HEK293 (cell line): ENCODE measurements around the gene SARM1.
A peak's percentile ranks its signal among the peaks of the same experiment; 100 is the strongest.

Experiments used
- CTCF ChIA-PET: fragments of 350-600 bp; formaldehyde crosslinking; extraction: SDS; loops from one replicate; lab custom pipeline; 2021; ENCODE audit warnings: antibody characterized with exemption; lab: Yijun Ruan, JAX
- POLR2A ChIA-PET: fragments of 300-600 bp; formaldehyde crosslinking; extraction: SDS; loops from one replicate; lab custom pipeline; 2020; ENCODE audit warnings: antibody characterized with exemption, inconsistent platforms; lab: Yijun Ruan, JAX
- H3K27ac ChIP-seq: fragments of 200-500 bp; sonication (Bioruptor generic); 2 replicates; pipeline ENCODE4 v1.5.1; 2014; ENCODE audit warnings: low read depth, low read length, control low read depth, inconsistent platforms; ENCODE audit errors: extremely low read depth
- H3K36me3 ChIP-seq, 2 experiments: fragments of 200-500 bp in 1 of 2; sonication (Bioruptor generic) in 1 of 2; 1 replicate in 1 of 2; 2 replicates in 1 of 2; pipeline ENCODE4 v1.5.1; 2014 to 2017; ENCODE audit warnings: inconsistent platforms in 2 of 2, low read length in 2 of 2; ENCODE audit not compliant: control insufficient read depth in 2 of 2, insufficient read depth in 1 of 2
- H3K4me1 ChIP-seq: fragments of 200-500 bp; sonication (Bioruptor generic); 2 replicates; pipeline ENCODE4 v1.5.1; 2014; ENCODE audit warnings: mild to moderate bottlenecking, low read length, inconsistent platforms; ENCODE audit not compliant: control insufficient read depth, insufficient read depth
- H3K4me3 ChIP-seq: 2 replicates; pipeline ENCODE4 v1.5.1; 2011; ENCODE audit warnings: low read depth, mild to moderate bottlenecking, control low read depth, low read length, moderate library complexity
- H3K9me3 ChIP-seq: fragments of 200-500 bp; sonication (Bioruptor generic); 2 replicates; pipeline ENCODE4 v1.5.1; 2014; ENCODE audit warnings: low read depth, low read length, inconsistent platforms; ENCODE audit not compliant: control insufficient read depth, insufficient read depth
- ELK4 ChIP-seq: IDR thresholded peaks from 2 replicates; pipeline ENCODE4 v1.6.1; 2011; ENCODE audit warnings: mild to moderate bottlenecking, low read depth, low read length, borderline replicate concordance
- HOXC10 ChIP-seq: sonication (generic); formaldehyde crosslinking; IDR thresholded peaks from 2 replicates; pipeline ENCODE4 v1.8.1; 2023; ENCODE audit warnings: mild to moderate bottlenecking, missing genetic modification reagents
- MEIS1 ChIP-seq: sonication (generic); formaldehyde crosslinking; IDR thresholded peaks from 2 replicates; pipeline ENCODE4 v1.8.1; 2022; ENCODE audit warnings: missing genetic modification reagents, mild to moderate bottlenecking, borderline replicate concordance
- PRDM10 ChIP-seq: fragments of 450-650 bp; formaldehyde crosslinking; IDR thresholded peaks from 2 replicates; pipeline ENCODE4 v1.5.1; 2016; ENCODE audit warnings: missing biosample characterization, missing genetic modification characterization
- PRDM2 ChIP-seq: fragments of 450-650 bp; formaldehyde crosslinking; IDR thresholded peaks from 2 replicates; pipeline ENCODE4 v1.5.1; 2016; ENCODE audit warnings: missing biosample characterization, missing genetic modification characterization, borderline replicate concordance
- ZIC2 ChIP-seq: fragments of 450-650 bp; formaldehyde crosslinking; IDR thresholded peaks from 2 replicates; pipeline ENCODE4 v1.5.1; 2016; ENCODE audit warnings: missing biosample characterization, missing genetic modification characterization
- ZNF239 ChIP-seq: fragments of 450-650 bp; formaldehyde crosslinking; IDR thresholded peaks from 2 replicates; pipeline ENCODE4 v1.5.1; 2016; ENCODE audit warnings: missing biosample characterization, missing genetic modification characterization
- ZNF426 ChIP-seq: fragments of 450-650 bp; formaldehyde crosslinking; IDR thresholded peaks from 2 replicates; pipeline ENCODE4 v1.5.1; 2017; ENCODE audit warnings: missing biosample characterization, missing genetic modification characterization, mild to moderate bottlenecking, inconsistent platforms, moderate library complexity
- ZNF518A ChIP-seq: fragments of 450-650 bp; formaldehyde crosslinking; conservative IDR thresholded peaks from 2 replicates; pipeline ENCODE4 v1.5.1; 2016; ENCODE audit warnings: low read depth, missing biosample characterization, missing genetic modification characterization
- ZNF548 ChIP-seq: fragments of 450-650 bp; formaldehyde crosslinking; IDR thresholded peaks from 2 replicates; pipeline ENCODE4 v1.5.1; 2016; ENCODE audit warnings: missing biosample characterization, missing genetic modification characterization
- ZNF629 ChIP-seq: fragments of 450-650 bp; formaldehyde crosslinking; IDR thresholded peaks from 2 replicates; pipeline ENCODE4 v1.5.1; 2017; ENCODE audit warnings: missing biosample characterization, missing genetic modification characterization
- ZNF645 ChIP-seq: fragments of 450-650 bp; formaldehyde crosslinking; IDR thresholded peaks from 2 replicates; pipeline ENCODE4; 2016; ENCODE audit warnings: missing biosample characterization, missing genetic modification characterization
- ZNF664 ChIP-seq: fragments of 450-650 bp; formaldehyde crosslinking; IDR thresholded peaks from 2 replicates; pipeline ENCODE4 v1.5.1; 2016; ENCODE audit warnings: missing biosample characterization, missing genetic modification characterization
- ZNF677 ChIP-seq: fragments of 450-650 bp; IDR thresholded peaks from 2 replicates; pipeline ENCODE4 v1.5.0; 2018; ENCODE audit warnings: missing biosample characterization, mild to moderate bottlenecking, missing genetic modification characterization, moderate library complexity
- ZSCAN18 ChIP-seq: fragments of 450-650 bp; formaldehyde crosslinking; IDR thresholded peaks from 2 replicates; pipeline ENCODE4 v1.5.1; 2016; ENCODE audit warnings: missing biosample characterization, missing genetic modification characterization
- ZXDB ChIP-seq: fragments of 450-650 bp; formaldehyde crosslinking; IDR thresholded peaks from 2 replicates; pipeline ENCODE4 v1.5.1; 2016; ENCODE audit warnings: missing biosample characterization, missing genetic modification characterization

SARM1 gene

GRCh38 chr17:28345419-28346198 lies 25.9 kb upstream of the SARM1 start (continued):
- TF ChIP-seq ZNF518A (tag by site-specific recombination), result no peak
- TF ChIP-seq ZNF664 (tag by site-specific recombination), result no peak
- TF ChIP-seq ZSCAN18 (tag by site-specific recombination), result no peak
- TF ChIP-seq ZXDB (tag by site-specific recombination), result no peak
- no peak for TF ChIP-seq MEIS1 (CRISPR knock-in tag)
- TF ChIP-seq ZNF426, result no peak
- no peak for TF ChIP-seq ZNF239 (tag by site-specific recombination)

- Histone ChIP-seq H3K27ac (0 out of 2 replicates have a peak overlapping the region, but pooled peaks have one; percentile 22), H3K9me3 (no peaks in the 10 kb centered on the region), H3K4me1 (no peaks in the 10 kb centered on the region), H3K4me3 (no peak overlapping the region), H3K36me3 (peaks cover 47 to 100% of the 10 kb centered on the region in 2 experiments)
- CTCF ChIA-PET, result interaction anchor here (0.6 to 1.8 kb wide), 6 partner anchors 10 to 116 kb away, joined by 3 to 7 read pairs (median 5); partner anchors contain the start of genes IFT20, POLDIP2, TNFAIP1 and VTN
- POLR2A ChIA-PET, result interaction anchor here (0.6 to 5.9 kb wide), 4 partner anchors 8 to 15 kb away, joined by 3 to 53 read pairs (median 17); partner anchors contain the start of genes IFT20, POLDIP2 and TNFAIP1
- no peak for TF ChIP-seq ZNF677 (tag by site-specific recombination)
- no peak for TF ChIP-seq ZNF548
- no peak for TF ChIP-seq ZIC2 (tag by site-specific recombination)
- no peak for TF ChIP-seq ZNF629 (tag by site-specific recombination)
- TF ChIP-seq PRDM10 (tag by site-specific recombination), result no peak
- TF ChIP-seq HOXC10, result no peak
- no peak for TF ChIP-seq ZNF645 (tag by site-specific recombination)
- no peak for TF ChIP-seq ELK4
- TF ChIP-seq PRDM2, result no peak
These were observed 25.3 kb upstream of the SARM1 start for GRCh38 chr17:28346199-28346580.
